Measurements from ENCODE around the gene IFITM10. TPM values are rescaled to one million over a fixed set of nuclear protein-coding genes. Genes with fewer than 3 reads are reported as not detected.

IFITM10 gene
- total and polyA plus RNA-seq, 9 of the 15 experiments (the other 6 are each of a cell fraction or from before 2014, with no cell fraction given) = 0.08 to 0.13 (median 0.09) TPM; not detected in 6

DNA sequence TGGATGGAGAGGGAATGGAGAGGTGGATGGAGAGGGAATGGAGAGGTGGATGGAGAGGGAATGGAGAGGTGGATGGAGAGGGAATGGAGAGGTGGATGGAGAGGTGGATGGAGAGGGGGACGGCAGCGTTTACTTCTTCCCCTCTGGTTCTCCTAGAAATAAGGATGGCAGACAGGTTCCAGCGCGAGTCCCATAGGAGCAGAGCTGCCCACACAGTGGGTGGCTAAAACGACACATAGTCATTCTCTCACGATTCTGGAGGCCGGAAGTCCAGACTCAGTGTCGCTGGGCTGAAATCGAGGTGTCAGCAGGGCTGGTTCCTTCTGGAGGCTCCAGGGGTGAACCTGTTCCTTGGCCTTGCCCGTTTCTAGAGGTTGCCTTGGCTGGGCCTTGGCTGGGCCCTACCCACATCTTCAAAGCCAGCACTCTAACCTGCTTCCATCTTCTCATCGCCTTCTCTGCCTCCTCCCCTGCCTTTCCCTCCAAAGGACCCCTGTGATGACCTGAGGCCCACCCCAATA, 26.0 kb upstream of the IFITM10 start:
- POLR2A ChIA-PET = no interaction called here
- CTCF ChIA-PET (ENCODE audit: low intra/inter-chr PET ratio) = no interaction called here

More for the DNA sequence above, 26.0 kb upstream of the IFITM10 start:
- Histone ChIP-seq H3K27ac (ENCODE audit: extremely low read depth, low read depth, low read length) (no peak overlapping the region), H3K9me1 (ENCODE audit: control insufficient read depth, insufficient read depth, low read length) (no peaks in the 10 kb centered on the region), H3K36me3 (ENCODE audit: control insufficient read depth, insufficient read depth, low read length) (no peaks in the 10 kb centered on the region), H4K20me1 (replicated peaks; ENCODE audit: control insufficient read depth, insufficient read depth, low read length) (no peaks in the 10 kb centered on the region; the same call in 1 of the 2 replicates), H3K4me2 (ENCODE audit: insufficient read depth, low read length) (no peak overlapping the region), H3K27me3 (ENCODE audit: control insufficient read depth in 2 of 2, insufficient read depth in 2 of 2, low read length in 2 of 2) (peaks cover under 1 to 25% of the 10 kb centered on the region in 2 experiments; a peak in 3 of 5 replicates), H3K9me3 (replicated peaks; ENCODE audit: control insufficient read depth, insufficient read depth, low read depth, low read length) (no peaks in the 10 kb centered on the region), H3K4me1 (replicated peaks in 1 of 2; ENCODE audit: control insufficient read depth in 2 of 2, insufficient read depth in 2 of 2, low read length in 2 of 2) (peaks cover 14 to 57% of the 10 kb centered on the region in 2 experiments), H3K79me2 (ENCODE audit: control insufficient read depth, insufficient read depth, low read length) (no peaks in the 10 kb centered on the region), H3K9ac (ENCODE audit: insufficient read depth in 1 of 2, low read depth in 2 of 2, low read length in 2 of 2) (no peak overlapping the region), H2AFZ (ENCODE audit: low read depth, low read length) (no peak overlapping the region), H3K4me3 (no peak overlapping the region)
- FAIRE-seq (no peak), DNase-seq (ENCODE audit: extremely low read depth in 1 of 4, low spot score in 3 of 4) (no peak), ATAC-seq (no peak)
- intact Hi-C loops (cut with micrococcal nuclease) = no loop called here
- in situ Hi-C loops (cut with MboI) = no loop called here
- 5% methylated on average over 9 of the region's 11 CpGs for WGBS (ENCODE audit: insufficient coverage, low coverage, missing lambda C conversion rate)
- BruUV-seq (replicated peaks) = no TSS peak
- no peak for TF ChIP-seq MECOM (CRISPR knock-in tag; IDR thresholded peaks at IDR 0.05)
- no peak for TF ChIP-seq GABPB2 (CRISPR knock-in tag; conservative IDR thresholded peaks at IDR 0.05)
- no peak for TF ChIP-seq FOXP1 (CRISPR knock-in tag; IDR thresholded peaks at IDR 0.05)
- no peak for TF ChIP-seq ZNF263 (CRISPR knock-in tag; IDR thresholded peaks at IDR 0.05; ENCODE audit: borderline replicate concordance)
- TF ChIP-seq KAT7 (CRISPR knock-in tag; IDR thresholded peaks at IDR 0.05; ENCODE audit: borderline replicate concordance) = no peak
- TF ChIP-seq FOSL1 (tag; conservative IDR thresholded peaks at IDR 0.05) = no peak
- TF ChIP-seq PHTF2 (CRISPR knock-in tag; IDR thresholded peaks at IDR 0.05) = no peak
- TF ChIP-seq TFAM (CRISPR knock-in tag; conservative IDR thresholded peaks at IDR 0.05) = no peak
- TF ChIP-seq ZNF324 (CRISPR knock-in tag; IDR thresholded peaks at IDR 0.05) = no peak
- TF ChIP-seq, protein P1, sequence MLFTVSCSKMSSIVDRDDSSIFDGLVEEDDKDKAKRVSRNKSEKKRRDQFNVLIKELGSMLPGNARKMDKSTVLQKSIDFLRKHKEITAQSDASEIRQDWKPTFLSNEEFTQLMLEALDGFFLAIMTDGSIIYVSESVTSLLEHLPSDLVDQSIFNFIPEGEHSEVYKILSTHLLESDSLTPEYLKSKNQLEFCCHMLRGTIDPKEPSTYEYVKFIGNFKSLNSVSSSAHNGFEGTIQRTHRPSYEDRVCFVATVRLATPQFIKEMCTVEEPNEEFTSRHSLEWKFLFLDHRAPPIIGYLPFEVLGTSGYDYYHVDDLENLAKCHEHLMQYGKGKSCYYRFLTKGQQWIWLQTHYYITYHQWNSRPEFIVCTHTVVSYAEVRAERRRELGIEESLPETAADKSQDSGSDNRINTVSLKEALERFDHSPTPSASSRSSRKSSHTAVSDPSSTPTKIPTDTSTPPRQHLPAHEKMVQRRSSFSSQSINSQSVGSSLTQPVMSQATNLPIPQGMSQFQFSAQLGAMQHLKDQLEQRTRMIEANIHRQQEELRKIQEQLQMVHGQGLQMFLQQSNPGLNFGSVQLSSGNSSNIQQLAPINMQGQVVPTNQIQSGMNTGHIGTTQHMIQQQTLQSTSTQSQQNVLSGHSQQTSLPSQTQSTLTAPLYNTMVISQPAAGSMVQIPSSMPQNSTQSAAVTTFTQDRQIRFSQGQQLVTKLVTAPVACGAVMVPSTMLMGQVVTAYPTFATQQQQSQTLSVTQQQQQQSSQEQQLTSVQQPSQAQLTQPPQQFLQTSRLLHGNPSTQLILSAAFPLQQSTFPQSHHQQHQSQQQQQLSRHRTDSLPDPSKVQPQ (CRISPR knock-in tag; IDR thresholded peaks at IDR 0.05; ENCODE audit: borderline replicate concordance) = no peak
- TF ChIP-seq ZNF408 (CRISPR knock-in tag; IDR thresholded peaks at IDR 0.05; ENCODE audit: low read depth) = no peak
- TF ChIP-seq MAFF (IDR thresholded peaks at IDR 0.05; ENCODE audit: low read length) = no peak
- TF ChIP-seq IRF2 (CRISPR knock-in tag; IDR thresholded peaks at IDR 0.05) = no peak
- no peak for TF ChIP-seq NCOA2 (IDR thresholded peaks at IDR 0.05; ENCODE audit: partially characterized antibody in 2 of 2)

All from K562 (cell line).